B cell (primary cell): Measurements from ENCODE around the gene HDAC9. TPM values are rescaled to one million over a fixed set of nuclear protein-coding genes. Genes with fewer than 3 reads are reported as not detected.

Experiments used
- ATAC-seq: fragments of 200-7000 bp; cut with Tn5 transposase; one replicate; pipeline ENCODE4 v1.10.0; 2021; ENCODE audit warnings: low read depth, mild to moderate bottlenecking, moderate number of reproducible peaks, moderate library complexity
- CTCF ChIA-PET: fragments of 350-600 bp; sonication (Branson Sonifier 250); formaldehyde crosslinking; loops from one replicate; lab custom pipeline; 2021; ENCODE audit warnings: antibody characterized with exemption, inconsistent platforms; lab: Charles Lee
- POLR2A ChIA-PET: fragments of 350-600 bp; sonication (Branson Sonifier 250); formaldehyde crosslinking; loops from one replicate; lab custom pipeline; 2021; ENCODE audit warnings: antibody characterized with exemption; lab: Charles Lee
- DNase-seq: peaks from one replicate; pipeline ENCODE4 v3.0.0; 2013
- H2AFZ ChIP-seq: 2 replicates; pipeline ENCODE4 v1.6.1; 2012; ENCODE audit warnings: mild to moderate bottlenecking, low read depth, low read length; ENCODE audit not compliant: insufficient read depth, poor library complexity, severe bottlenecking
- H3K27ac ChIP-seq, 2 donors: 1 replicate in 1 of 2; 2 replicates in 1 of 2; pipeline ENCODE4 v1.5.1; 2012 to 2013; ENCODE audit warnings: low read length in 2 of 2, mild to moderate bottlenecking in 2 of 2, moderate library complexity in 1 of 2
- H3K27me3 ChIP-seq, 4 experiments: fragments of 200-600 bp in 1 of 4; sonication (generic) in 1 of 4; replicated peaks in 1 of 4; 1 replicate in 2 of 4; 2 replicates in 2 of 4; pipeline versions ENCODE4 v1.6.1 to v1.7.0; 2013 to 2016; ENCODE audit warnings: low read length in 3 of 4, mild to moderate bottlenecking in 2 of 4, mixed read lengths in 1 of 4, moderate library complexity in 1 of 4; ENCODE audit not compliant: insufficient read depth in 4 of 4, control insufficient read depth in 3 of 4; ENCODE audit errors: control extremely low read depth in 1 of 4
- H3K36me3 ChIP-seq, 2 experiments: replicated peaks in 1 of 2; 1 replicate in 1 of 2; 2 replicates in 1 of 2; pipeline versions ENCODE4 v1.6.1 to v1.7.1; 2013; ENCODE audit warnings: low read length in 1 of 2; ENCODE audit not compliant: insufficient read depth in 2 of 2, control insufficient read depth in 1 of 2; ENCODE audit errors: control extremely low read depth in 1 of 2, extremely low read depth in 1 of 2
- H3K4me1 ChIP-seq, 2 donors: fragments of 200-600 bp in 1 of 2; sonication (generic) in 1 of 2; 1 replicate in 1 of 2; 2 replicates in 1 of 2; pipeline versions ENCODE4 v1.5.1 to v1.6.1; 2013 to 2017; ENCODE audit warnings: low read length in 2 of 2; ENCODE audit not compliant: control insufficient read depth in 2 of 2, insufficient read depth in 2 of 2
- H3K4me2 ChIP-seq: replicated peaks from 2 replicates; pipeline ENCODE3; 2012; ENCODE audit warnings: mild to moderate bottlenecking, low read depth, low read length; ENCODE audit not compliant: poor library complexity, severe bottlenecking
- H3K4me3 ChIP-seq, 5 experiments: fragments of 200-600 bp in 1 of 5; sonication (generic) in 1 of 5; 1 replicate in 3 of 5; 2 replicates in 2 of 5; pipeline versions ENCODE4 v1.5.1 to v1.7.0; 2011 to 2016; ENCODE audit warnings: low read length in 4 of 5, mild to moderate bottlenecking in 4 of 5, low read depth in 2 of 5, control low read depth in 1 of 5, moderate library complexity in 1 of 5; ENCODE audit not compliant: insufficient read depth in 1 of 5; ENCODE audit errors: control extremely low read depth in 1 of 5, extremely low read depth in 1 of 5
- H3K79me2 ChIP-seq: fragments of 200-600 bp; sonication (generic); one replicate; pipeline ENCODE4 v1.6.0; 2016; ENCODE audit warnings: low read length; ENCODE audit not compliant: control insufficient read depth, insufficient read depth
- H3K9ac ChIP-seq: fragments of 200-600 bp; sonication (generic); 2 replicates; pipeline ENCODE4 v1.6.1; 2017; ENCODE audit warnings: mild to moderate bottlenecking, low read length, moderate library complexity
- H3K9me3 ChIP-seq, 3 donors: one replicate each; pipeline versions ENCODE4 v1.6.1 to v1.7.1; 2013; ENCODE audit warnings: low read length in 2 of 3; ENCODE audit not compliant: control insufficient read depth in 2 of 3, insufficient read depth in 1 of 3; ENCODE audit errors: control extremely low read depth in 1 of 3
- H4K20me1 ChIP-seq: 2 replicates; pipeline ENCODE4 v1.6.0; 2012; ENCODE audit warnings: mild to moderate bottlenecking, low read length; ENCODE audit not compliant: insufficient read depth, control insufficient read depth, poor library complexity, severe bottlenecking
- H3K27ac Mint-ChIP-seq: one replicate; pipeline ENCODE4 v1.8.0; 2021; ENCODE audit warnings: mixed read lengths
- H3K27me3 Mint-ChIP-seq: one replicate; pipeline ENCODE4 v1.8.0; 2021; ENCODE audit warnings: mixed read lengths
- H3K4me1 Mint-ChIP-seq: one replicate; pipeline ENCODE4 v1.8.0; 2021; ENCODE audit warnings: mixed read lengths
- H3K4me3 Mint-ChIP-seq: one replicate; pipeline ENCODE4 v1.8.0; 2021; ENCODE audit warnings: mixed read lengths
- H3K9me3 Mint-ChIP-seq: one replicate; pipeline ENCODE4 v1.8.0; 2022; ENCODE audit warnings: mixed read lengths; ENCODE audit not compliant: insufficient read depth
- CTCF ChIP-seq: fragments of 200-600 bp; IDR thresholded peaks from one replicate; pipeline ENCODE4 v1.8.0; 2022; ENCODE audit warnings: antibody characterized with exemption, mild to moderate bottlenecking
- EZH2 ChIP-seq: IDR thresholded peaks from 2 replicates; pipeline ENCODE4 v1.6.1; 2012; ENCODE audit warnings: borderline replicate concordance, low read depth, mild to moderate bottlenecking, moderate library complexity, low read length; ENCODE audit not compliant: insufficient read depth, poor library complexity, severe bottlenecking
- WGBS: methylation state at CpG from one replicate; pipeline ENCODE4 v1.1.5; 2013; ENCODE audit warnings: missing lambda C conversion rate; ENCODE audit not compliant: insufficient coverage; 5-methylcytosine and 5-hydroxymethylcytosine counted together
- intact Hi-C: fragments of 100-400 bp; cut with micrococcal nuclease; formaldehyde crosslinking; loops from one replicate; pipeline ENCODE4 v1.10.0; 2022
- polyA plus RNA-seq: library from polyadenylated mRNA; depleted of rRNA; stranded (reverse); fragments of >200 nt; gene quantifications from 2 replicates; pipeline ENCODE4 v1.2.3, GENCODE V29; 2012
- total RNA-seq, 2 donors: library from RNA; stranded (reverse); fragments of 120-200 nt in 1 of 2; gene quantifications; 1 replicate in 1 of 2; 2 replicates in 1 of 2; pipeline versions ENCODE4 v1.2.3 to v1.2.4, GENCODE V29; 2013 to 2022

Gene HDAC9
- total and polyA plus RNA-seq, 2 donors (not counting 1 experiment from before 2014, with no cell fraction given) = 49.1 to 64.8 TPM

DNA sequence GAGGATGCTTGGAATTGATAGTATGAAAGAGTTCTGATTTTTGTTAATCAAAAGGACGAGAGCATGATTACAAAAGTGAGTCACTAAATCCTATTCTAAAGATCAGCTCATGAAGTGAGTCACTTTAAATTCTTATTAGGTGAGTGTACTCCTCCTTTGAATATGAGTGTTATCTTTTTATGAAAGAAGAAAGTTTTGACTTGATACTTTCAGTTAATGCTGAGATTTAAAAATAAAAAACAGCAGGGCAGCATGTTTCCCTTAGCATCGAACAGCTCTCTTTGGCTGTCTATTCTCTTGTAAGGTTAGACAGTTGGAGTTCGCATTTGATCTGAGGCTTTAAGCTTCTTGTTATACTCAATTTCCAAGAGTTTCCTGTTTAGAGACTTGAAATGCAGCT is 399.9 kb downstream of the HDAC9 start:
- no peaks in the 10 kb centered on the region for H3K4me1 Mint-ChIP-seq
- ATAC-seq = no peak
- no peaks in the 10 kb centered on the region for H3K36me3 ChIP-seq
- ChIA-PET POLR2A (no interaction called here), CTCF (no interaction called here)
- no peaks in the 10 kb centered on the region for H3K79me2 ChIP-seq
- no peak overlapping the region for H3K9ac ChIP-seq
- no peak overlapping the region for H2AFZ ChIP-seq
- H3K4me3 ChIP-seq = no peak overlapping the region
- DNase-seq = no peak
- H3K9me3 Mint-ChIP-seq = no peaks in the 10 kb centered on the region
- no peaks in the 10 kb centered on the region for H3K4me1 ChIP-seq
- intact Hi-C loops = no loop called here
- no peak overlapping the region for H3K4me3 Mint-ChIP-seq
- no peak overlapping the region for H3K4me2 ChIP-seq
- no peaks in the 10 kb centered on the region for H3K27me3 Mint-ChIP-seq
- no CpG with 5 or more reads among the region's 3 CpGs for WGBS
- H4K20me1 ChIP-seq = no peaks in the 10 kb centered on the region
- no peak overlapping the region for H3K27ac Mint-ChIP-seq
- no peaks in the 10 kb centered on the region for H3K9me3 ChIP-seq
- no peaks in the 10 kb centered on the region for H3K27me3 ChIP-seq
- TF ChIP-seq EZH2 (no peak), CTCF (no peak)
- no peak overlapping the region for H3K27ac ChIP-seq

GRCh38 chr7:18896343-18896975 is 400.9 kb downstream of the HDAC9 start:
- H3K4me3 Mint-ChIP-seq = no peak overlapping the region
- TF ChIP-seq EZH2 (no peak), CTCF (no peak)
- intact Hi-C loops = no loop called here
- CTCF ChIA-PET = no interaction called here
- H3K4me3 ChIP-seq = no peak overlapping the region
- no peaks in the 10 kb centered on the region for H3K79me2 ChIP-seq
- no peak overlapping the region for H3K27ac Mint-ChIP-seq
- H3K9me3 ChIP-seq = no peaks in the 10 kb centered on the region
- H3K27ac ChIP-seq = no peak overlapping the region
- no peaks in the 10 kb centered on the region for H3K9me3 Mint-ChIP-seq
- no peaks in the 10 kb centered on the region for H4K20me1 ChIP-seq
- H3K4me1 Mint-ChIP-seq = no peaks in the 10 kb centered on the region
- H3K9ac ChIP-seq = no peak overlapping the region
- no peak overlapping the region for H3K4me2 ChIP-seq
- no peaks in the 10 kb centered on the region for H3K36me3 ChIP-seq
- no peak for DNase-seq
- no CpG with 5 or more reads among the region's 2 CpGs for WGBS
- H2AFZ ChIP-seq = no peak overlapping the region
- POLR2A ChIA-PET = no interaction called here
- H3K27me3 Mint-ChIP-seq = no peaks in the 10 kb centered on the region
- H3K4me1 ChIP-seq = no peaks in the 10 kb centered on the region
- no peak for ATAC-seq
- H3K27me3 ChIP-seq = no peaks in the 10 kb centered on the region
